SK-N-MC (cell line): ENCODE data around the gene PSMG4.

Experiments used
- DNase-seq: peaks from one replicate; pipeline ENCODE4 v3.0.0-alpha.2; 2011; ENCODE audit warnings: low read depth, low spot score
- H3K27ac ChIP-seq: fragments of 200-600 bp; sonication (generic); 2 replicates; pipeline ENCODE4 v1.5.1; 2016; ENCODE audit warnings: mixed run types
- H3K36me3 ChIP-seq: fragments of 200-600 bp; sonication (generic); 2 replicates; pipeline ENCODE4 v1.6.1; 2017; ENCODE audit warnings: antibody characterized with exemption, low read length, mixed read lengths; ENCODE audit not compliant: insufficient read depth
- H3K4me3 ChIP-seq: fragments of 200-600 bp; sonication (generic); 2 replicates; pipeline ENCODE4 v1.5.1; 2016
- H3K9ac ChIP-seq: fragments of 200-600 bp; sonication (generic); 2 replicates; pipeline ENCODE4 v1.8.0; 2017; ENCODE audit warnings: mixed run types, mixed read lengths; ENCODE audit not compliant: insufficient read length
- H3K9me3 ChIP-seq: fragments of 200-600 bp; sonication (generic); 2 replicates; pipeline ENCODE4 v1.6.1; 2017; ENCODE audit warnings: low read depth, mild to moderate bottlenecking, antibody characterized with exemption, low read length, moderate library complexity, mixed read lengths
- EZH2 ChIP-seq: fragments of 200-600 bp; sonication (generic); IDR thresholded peaks from one replicate; pipeline ENCODE4 v1.6.1; 2017; ENCODE audit warnings: antibody characterized with exemption
- FOXP2 ChIP-seq: optimal IDR thresholded peaks from 2 replicates; pipeline ENCODE3; 2011; ENCODE audit warnings: mild to moderate bottlenecking, moderate library complexity; ENCODE audit not compliant: insufficient read depth; ENCODE audit errors: extremely low read length, control extremely low read depth
- POLR2AphosphoS5 ChIP-seq: IDR thresholded peaks from 2 replicates; pipeline ENCODE4 v1.6.1; 2012; ENCODE audit warnings: mild to moderate bottlenecking, low read depth, low read length, borderline replicate concordance

Gene PSMG4

DNA sequence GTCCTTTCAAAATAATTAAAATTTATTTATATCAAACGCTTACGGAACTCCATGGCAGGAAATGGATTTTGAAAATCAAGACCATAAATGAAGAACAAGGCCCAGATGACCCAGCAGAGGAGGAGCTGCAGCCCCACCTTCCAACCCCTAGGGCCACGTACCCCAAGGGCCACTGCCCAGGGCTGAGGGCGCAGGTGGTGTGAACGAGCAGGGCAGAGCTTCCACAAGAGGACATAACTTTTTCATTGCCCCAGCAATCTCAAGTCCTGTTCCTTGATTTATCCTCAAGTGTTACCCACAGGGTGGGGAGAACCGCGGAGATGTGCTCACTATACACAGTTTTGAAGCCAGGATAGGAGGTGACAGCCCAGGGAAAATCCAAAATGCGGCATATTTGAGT lies 42.8 kb downstream of the PSMG4 start:
- TF ChIP-seq FOXP2 (no peak), POLR2AphosphoS5 (no peak), EZH2 (no peak)
- H3K36me3 ChIP-seq, result no peaks in the 10 kb centered on the region
- H3K4me3 ChIP-seq, result no peak overlapping the region
- H3K9me3 ChIP-seq, result no peaks in the 10 kb centered on the region
- H3K27ac ChIP-seq, result no peak overlapping the region
- H3K9ac ChIP-seq, result no peak overlapping the region
- DNase-seq, result no peak

DNA sequence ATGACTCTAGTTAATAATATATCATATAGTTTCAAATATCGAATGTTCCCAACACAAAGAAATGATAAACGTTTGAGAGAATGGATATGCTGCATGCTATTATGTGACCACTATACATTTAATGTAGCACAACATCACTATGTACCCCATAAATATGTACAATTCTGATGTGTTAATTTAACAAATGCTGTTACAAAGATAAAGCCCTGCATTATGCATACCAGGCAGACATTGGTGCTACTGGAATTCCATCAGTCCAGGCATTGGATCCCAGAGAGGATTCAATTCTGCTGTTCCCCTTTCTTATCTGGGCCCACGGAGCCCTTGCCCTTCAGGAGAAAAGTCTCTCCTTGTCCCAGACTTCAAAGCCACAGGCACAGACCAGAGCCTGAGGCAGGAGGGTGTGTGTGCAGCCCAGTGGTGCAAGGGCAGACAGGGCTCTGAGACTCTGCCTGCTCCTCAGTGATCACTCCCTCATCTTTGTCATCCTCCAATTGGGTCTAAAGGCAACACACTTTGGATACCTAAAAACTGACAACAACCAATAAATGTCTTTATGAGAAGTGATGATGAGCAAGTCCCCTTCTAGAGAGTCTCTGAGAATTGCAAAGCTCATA lies 45.2 kb downstream of the PSMG4 start:
- Histone ChIP-seq H3K27ac (no peak overlapping the region), H3K4me3 (no peak overlapping the region), H3K9ac (no peak overlapping the region), H3K36me3 (no peaks in the 10 kb centered on the region), H3K9me3 (no peaks in the 10 kb centered on the region)
- TF ChIP-seq FOXP2 (no peak), EZH2 (no peak), POLR2AphosphoS5 (no peak)
- no peak for DNase-seq

DNA sequence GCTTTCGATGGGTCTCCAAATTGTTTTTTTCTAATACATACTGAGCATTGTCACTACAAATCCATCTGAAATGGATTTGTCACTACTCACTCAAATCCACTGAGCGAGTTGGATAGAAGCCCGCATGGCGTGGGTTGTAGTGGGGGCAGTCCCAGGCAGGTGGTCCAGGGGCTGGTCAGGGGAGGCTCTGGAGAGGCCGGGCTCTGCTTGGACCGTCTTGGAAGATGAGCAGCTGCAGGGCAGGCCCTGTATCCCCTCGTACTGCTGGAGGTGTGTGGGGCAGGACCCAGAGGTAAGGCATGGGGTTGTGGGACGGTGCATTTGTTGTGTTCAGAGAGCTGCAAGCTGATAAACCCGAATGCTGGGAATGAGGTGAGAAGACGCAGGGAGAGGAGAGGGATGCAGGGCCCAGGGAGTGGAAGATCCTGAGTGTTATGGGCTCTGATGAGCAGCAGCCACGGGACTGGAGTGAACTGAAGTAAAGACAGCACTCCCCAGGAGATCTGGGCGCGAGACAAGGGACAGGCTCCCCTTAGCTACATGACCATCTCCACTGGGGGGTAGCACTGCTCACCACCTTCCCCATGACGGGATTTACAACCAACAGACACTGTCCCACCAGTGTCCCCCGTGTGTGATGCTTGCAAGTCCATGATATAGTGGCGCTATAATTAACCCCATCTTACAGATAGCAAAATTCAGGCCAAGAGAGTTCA lies 45.9 kb downstream of the PSMG4 start:
- TF ChIP-seq FOXP2 (no peak), EZH2 (no peak), POLR2AphosphoS5 (no peak)
- Histone ChIP-seq H3K9ac (no peak overlapping the region), H3K27ac (no peak overlapping the region), H3K4me3 (no peak overlapping the region), H3K36me3 (no peaks in the 10 kb centered on the region), H3K9me3 (no peaks in the 10 kb centered on the region)
- DNase-seq, result no peak

DNA sequence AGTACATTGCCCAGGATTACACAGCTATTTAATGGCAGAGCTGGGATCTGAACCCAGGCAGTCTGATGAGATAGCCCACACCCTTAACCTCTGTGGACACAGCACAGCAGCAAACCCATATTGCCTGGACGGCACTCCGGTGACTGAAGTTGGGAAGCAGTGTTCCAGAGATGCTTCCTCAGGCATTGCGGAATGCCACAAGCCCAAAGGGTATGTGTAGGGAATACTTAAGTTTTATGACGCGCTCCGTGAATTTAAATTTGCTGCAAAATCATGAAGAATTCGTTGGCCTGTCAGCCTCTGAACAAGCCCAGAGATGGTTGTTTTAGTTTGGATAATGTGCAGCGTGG lies 46.4 kb downstream of the PSMG4 start:
- H3K9ac ChIP-seq, result no peak overlapping the region
- TF ChIP-seq EZH2, result no peak
- TF ChIP-seq POLR2AphosphoS5, result no peak
- TF ChIP-seq FOXP2, result no peak
- no peaks in the 10 kb centered on the region for H3K36me3 ChIP-seq
- H3K9me3 ChIP-seq, result no peaks in the 10 kb centered on the region
- no peak overlapping the region for H3K4me3 ChIP-seq
- DNase-seq, result no peak
- no peak overlapping the region for H3K27ac ChIP-seq

DNA sequence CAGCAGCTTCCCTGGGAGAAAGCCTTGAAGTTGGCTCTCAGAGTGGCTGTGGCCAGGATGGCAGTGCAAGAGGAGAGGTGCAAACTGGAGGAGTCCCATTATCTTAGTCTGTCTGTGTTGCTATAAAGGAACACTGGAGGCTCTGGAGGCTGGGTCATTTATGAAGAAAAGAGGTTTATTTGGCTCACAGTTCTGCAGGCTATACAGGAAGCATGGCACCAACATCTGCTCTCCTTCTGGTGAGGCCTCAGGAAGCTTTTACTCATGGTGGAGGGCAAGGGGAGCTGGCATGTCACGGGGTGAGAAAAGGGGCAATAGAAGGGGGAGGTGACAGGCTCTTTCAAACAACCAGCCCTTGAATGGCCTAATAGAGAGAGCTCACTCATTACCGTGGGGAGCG lies 47.1 kb downstream of the PSMG4 start:
- Histone ChIP-seq H3K9ac (no peak overlapping the region), H3K4me3 (no peak overlapping the region), H3K36me3 (no peaks in the 10 kb centered on the region), H3K9me3 (no peaks in the 10 kb centered on the region), H3K27ac (no peak overlapping the region)
- TF ChIP-seq POLR2AphosphoS5 (no peak), EZH2 (no peak), FOXP2 (no peak)
- no peak for DNase-seq

DNA sequence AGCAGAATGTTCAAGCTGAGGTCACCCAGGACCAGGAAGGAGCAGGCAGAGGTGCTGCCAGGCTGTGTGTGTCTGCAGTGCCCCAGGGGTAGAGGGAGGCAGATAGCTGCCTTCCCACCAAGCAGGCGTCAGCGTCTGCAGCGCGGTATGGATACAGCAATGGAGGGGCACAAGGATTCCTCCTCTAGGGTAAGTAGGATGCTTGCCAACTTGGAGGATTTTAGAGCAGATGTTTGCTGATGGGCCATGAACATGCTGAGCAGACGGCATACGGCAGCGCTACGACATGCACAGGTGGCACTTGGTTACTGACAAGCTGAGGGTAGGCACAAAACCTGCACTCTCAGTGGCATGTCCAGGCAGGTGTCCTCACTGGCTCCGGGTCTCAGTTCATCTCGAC lies 48.1 kb downstream of the PSMG4 start:
- Histone ChIP-seq H3K36me3 (no peaks in the 10 kb centered on the region), H3K9me3 (no peaks in the 10 kb centered on the region), H3K4me3 (no peak overlapping the region), H3K27ac (no peak overlapping the region), H3K9ac (no peak overlapping the region)
- TF ChIP-seq POLR2AphosphoS5, result no peak
- TF ChIP-seq EZH2, result no peak
- no peak for TF ChIP-seq FOXP2
- no peak for DNase-seq

DNA sequence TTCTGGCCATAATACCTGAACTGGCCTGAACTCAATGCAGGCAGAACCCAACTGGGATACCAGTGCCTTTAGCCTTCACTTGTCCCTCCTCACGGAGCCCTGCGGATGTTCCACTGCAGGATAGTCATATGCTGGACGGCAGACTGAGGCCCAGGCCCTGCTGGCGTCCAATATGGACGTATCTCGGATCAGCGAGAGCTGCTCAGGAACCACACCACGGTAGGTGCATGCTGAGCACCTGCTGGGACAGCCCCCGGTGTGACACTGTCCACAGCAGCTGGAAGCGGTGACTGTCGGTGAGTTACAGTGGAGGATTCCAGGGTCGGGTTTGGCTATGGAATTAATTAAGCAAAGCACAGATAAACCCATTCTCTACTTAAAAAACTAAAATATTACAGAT lies 48.7 kb downstream of the PSMG4 start:
- H3K9ac ChIP-seq, result no peak overlapping the region
- H3K36me3 ChIP-seq, result no peaks in the 10 kb centered on the region
- no peak overlapping the region for H3K27ac ChIP-seq
- no peaks in the 10 kb centered on the region for H3K9me3 ChIP-seq
- no peak overlapping the region for H3K4me3 ChIP-seq
- TF ChIP-seq FOXP2 (no peak), EZH2 (no peak), POLR2AphosphoS5 (no peak)
- DNase-seq, result no peak

DNA sequence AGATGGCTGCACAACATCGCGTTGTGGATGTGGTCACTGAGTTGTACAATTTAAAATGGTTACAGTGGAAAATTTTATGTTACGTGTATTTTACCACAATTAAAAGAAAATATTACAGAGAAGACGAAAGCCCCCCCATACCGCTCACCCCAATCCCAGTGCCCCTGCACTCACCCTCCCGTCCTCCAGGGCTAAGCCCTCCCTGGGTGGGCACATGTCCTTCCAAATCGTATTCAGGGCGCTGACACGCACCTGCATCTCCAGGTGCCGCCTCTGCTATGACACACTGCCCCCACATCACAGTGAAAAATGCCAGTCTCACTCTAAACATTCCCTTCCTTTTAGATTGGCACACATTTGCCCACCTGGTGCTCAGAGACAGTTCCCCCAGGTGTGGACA lies 49.4 kb downstream of the PSMG4 start:
- no peaks in the 10 kb centered on the region for H3K9me3 ChIP-seq
- no peak for DNase-seq
- H3K36me3 ChIP-seq, result no peaks in the 10 kb centered on the region
- H3K27ac ChIP-seq, result no peak overlapping the region
- no peak overlapping the region for H3K4me3 ChIP-seq
- no peak for TF ChIP-seq EZH2
- no peak for TF ChIP-seq POLR2AphosphoS5
- TF ChIP-seq FOXP2, result no peak
- H3K9ac ChIP-seq, result no peak overlapping the region
